Hematopoietic multipotent progenitor cell treated with erythropoietin and hydrocortisone succinate and interleukin-3 and kit ligand, for 8 days (in vitro differentiated cells): ENCODE results near the gene MAP4K4.
"Not testable (repeated sequence)": the region's sequence is repeated elsewhere in the genome, so short reads cannot be mapped to it uniquely, and the experiment has no call there.

Experiments used
- DNase-seq: peaks from one replicate; pipeline ENCODE4 v3.0.0-alpha.2; 2015

Gene MAP4K4

GRCh38 chr2:101745711-101746694 lies 48.5 kb downstream of the MAP4K4 start:
- no peak for DNase-seq

- peak; percentile 38 for DNase-seq
Observed at GRCh38 chr2:101748000-101748399, 50.5 kb downstream of the MAP4K4 start.

GRCh38 chr2:101748462-101748861 lies 51.0 kb downstream of the MAP4K4 start:
- not testable (repeated sequence) for DNase-seq

GRCh38 chr2:101750688-101751087 lies 53.2 kb downstream of the MAP4K4 start:
- no peak for DNase-seq

- DNase-seq = no peak
Observed at GRCh38 chr2:101751276-101751815, 53.8 kb downstream of the MAP4K4 start.

GRCh38 chr2:101751875-101752619 lies 54.5 kb downstream of the MAP4K4 start:
- no peak for DNase-seq

GRCh38 chr2:101752716-101753616 lies 55.5 kb downstream of the MAP4K4 start:
- no peak for DNase-seq

GRCh38 chr2:101753720-101754490 lies 56.4 kb downstream of the MAP4K4 start:
- DNase-seq = no peak

GRCh38 chr2:101754618-101755017 lies 57.1 kb downstream of the MAP4K4 start:
- DNase-seq = no peak

GRCh38 chr2:101756266-101756665 lies 58.8 kb downstream of the MAP4K4 start:
- DNase-seq = no peak

GRCh38 chr2:101758001-101758400 lies 60.5 kb downstream of the MAP4K4 start:
- no peak for DNase-seq

- no peak for DNase-seq
Observed at GRCh38 chr2:101759162-101759561, 61.7 kb downstream of the MAP4K4 start.

GRCh38 chr2:101762451-101763171 lies 65.1 kb downstream of the MAP4K4 start:
- no peak for DNase-seq

GRCh38 chr2:101763496-101764333 lies 66.2 kb downstream of the MAP4K4 start:
- no peak for DNase-seq

- no peak for DNase-seq
Observed at GRCh38 chr2:101766337-101766736, 68.8 kb downstream of the MAP4K4 start.

GRCh38 chr2:101766871-101767739 lies 69.6 kb downstream of the MAP4K4 start:
- no peak for DNase-seq

- no peak for DNase-seq
Observed at GRCh38 chr2:101768556-101769220, 71.2 kb downstream of the MAP4K4 start.

GRCh38 chr2:101769726-101770125 lies 72.2 kb downstream of the MAP4K4 start:
- not testable (repeated sequence) for DNase-seq
